Activated naive CD8-positive, alpha-beta T cell treated with anti-CD3 and anti-CD28 coated beads, Interleukin-2, amount 50 U/mL, for 16 hours (primary cell): Measurements from ENCODE around the gene GOLGA1.
"Not testable (repeated sequence)": the region's sequence is repeated elsewhere in the genome, so short reads cannot be mapped to it uniquely, and the experiment has no call there.

Experiments
- DNase-seq: peaks from one replicate; pipeline ENCODE4 v3.0.0-alpha.2; 2020; ENCODE audit warnings: low read depth, low spot score

GOLGA1 gene

DNA sequence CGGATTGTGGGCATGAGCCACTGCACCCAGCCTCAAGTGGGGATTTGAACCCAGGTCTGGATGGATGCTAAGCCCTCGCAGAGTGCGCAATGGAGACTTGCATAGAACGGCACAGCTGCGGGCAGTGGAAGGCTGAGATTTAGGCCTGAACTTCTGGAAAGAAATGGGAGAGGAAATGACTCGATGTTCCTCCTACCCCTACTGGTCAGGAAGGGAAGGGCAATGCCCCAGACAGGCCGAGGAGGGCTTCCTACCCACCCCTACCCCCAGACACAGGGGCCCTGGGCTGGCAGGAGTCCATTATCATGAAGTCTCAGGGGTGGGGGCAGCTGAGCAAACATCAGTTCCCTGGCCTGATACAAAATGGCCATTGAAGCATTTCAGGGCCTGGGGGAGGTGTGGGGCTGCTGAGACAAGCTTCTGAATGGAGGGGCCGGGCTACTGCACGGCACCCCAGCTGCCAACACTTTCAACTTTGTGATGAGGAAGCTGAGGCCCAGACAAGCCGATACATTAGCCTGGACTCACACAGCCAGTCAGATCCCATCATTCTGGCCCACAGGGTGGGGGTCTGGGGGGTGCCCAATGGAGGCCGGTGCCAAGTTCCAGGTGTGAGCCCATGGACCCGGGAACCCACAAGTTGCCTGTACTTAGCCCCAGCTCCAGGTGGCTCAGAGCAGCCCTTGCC lies 101.1 kb downstream of the GOLGA1 start:
- DNase-seq, result no peak

DNA sequence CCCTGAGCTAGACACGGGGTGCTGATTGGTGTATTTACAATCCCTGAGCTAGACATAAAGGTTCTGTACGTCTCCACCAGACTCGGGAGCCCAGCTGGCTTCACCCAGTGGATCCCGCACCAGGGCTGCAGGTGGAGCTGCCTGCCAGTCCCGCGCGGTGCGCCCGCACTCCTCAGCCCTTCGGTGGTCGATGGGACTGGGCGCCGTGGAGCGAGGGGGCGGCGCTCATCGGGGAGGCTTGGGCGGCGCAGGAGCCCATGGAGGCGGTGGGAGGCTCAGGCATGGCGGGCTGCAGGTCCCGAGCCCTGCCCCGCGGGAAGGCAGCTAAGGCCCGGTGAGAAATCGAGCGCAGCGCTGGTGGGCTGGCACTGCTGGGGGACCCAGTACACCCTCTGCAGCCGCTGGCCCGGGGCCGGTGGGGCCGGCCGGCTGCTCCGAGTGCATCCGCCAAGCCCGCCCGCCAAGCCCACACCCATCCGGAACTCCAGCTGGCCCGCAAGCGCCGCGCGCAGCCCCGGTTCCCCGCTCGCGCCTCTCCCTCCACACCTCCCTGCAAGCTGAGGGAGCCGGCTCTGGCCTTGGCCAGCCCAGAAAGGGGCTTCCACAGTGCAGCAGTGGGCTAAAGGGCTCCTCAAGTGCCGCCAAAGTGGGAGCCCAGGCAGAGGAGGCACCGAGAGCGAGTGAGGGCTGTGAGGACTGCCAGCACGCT lies 102.2 kb downstream of the GOLGA1 start:
- DNase-seq, result not testable (repeated sequence)

DNA sequence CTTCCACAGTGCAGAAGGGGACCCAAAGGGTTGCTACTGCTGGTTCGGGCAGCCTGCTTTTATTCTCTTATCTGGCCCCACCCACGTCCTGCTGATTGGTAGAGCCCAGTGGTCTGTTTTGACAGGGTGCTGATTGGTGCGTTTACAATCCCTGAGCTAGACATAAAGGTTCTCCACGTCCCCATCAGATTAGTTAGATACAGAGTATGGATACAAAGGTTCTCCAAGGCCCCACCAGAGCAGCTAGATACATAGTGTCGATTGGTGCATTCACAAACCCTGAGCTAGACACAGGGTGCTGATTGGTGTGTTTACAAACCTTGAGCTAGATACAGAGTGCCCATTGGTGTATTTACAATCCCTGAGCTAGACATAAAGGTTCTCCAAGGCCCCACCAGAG lies 102.8 kb downstream of the GOLGA1 start:
- DNase-seq, result not testable (repeated sequence)

GRCh38 chr9:124835026-124835557 lies 105.8 kb downstream of the GOLGA1 start:
- DNase-seq, result no peak

DNA sequence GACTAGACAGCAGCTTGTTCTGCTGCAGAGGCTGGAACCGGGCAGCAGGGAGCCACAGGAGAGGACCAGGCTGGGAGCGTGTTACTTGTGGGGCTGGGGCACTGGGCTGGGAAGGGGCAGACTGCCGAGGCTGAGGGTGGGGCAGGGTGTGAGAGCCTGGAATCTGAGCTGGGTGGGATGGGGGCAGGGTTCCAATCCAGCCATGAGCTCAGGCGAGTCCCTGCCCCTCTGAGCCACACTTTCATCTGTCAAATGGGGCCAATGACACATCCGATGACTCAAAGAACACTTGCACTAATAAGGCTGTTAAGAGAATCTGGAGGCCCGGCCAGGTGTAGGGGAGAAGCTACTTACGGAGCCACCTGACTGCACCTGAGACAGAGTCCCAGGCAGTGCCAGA lies 106.3 kb downstream of the GOLGA1 start:
- DNase-seq, result no peak

DNA sequence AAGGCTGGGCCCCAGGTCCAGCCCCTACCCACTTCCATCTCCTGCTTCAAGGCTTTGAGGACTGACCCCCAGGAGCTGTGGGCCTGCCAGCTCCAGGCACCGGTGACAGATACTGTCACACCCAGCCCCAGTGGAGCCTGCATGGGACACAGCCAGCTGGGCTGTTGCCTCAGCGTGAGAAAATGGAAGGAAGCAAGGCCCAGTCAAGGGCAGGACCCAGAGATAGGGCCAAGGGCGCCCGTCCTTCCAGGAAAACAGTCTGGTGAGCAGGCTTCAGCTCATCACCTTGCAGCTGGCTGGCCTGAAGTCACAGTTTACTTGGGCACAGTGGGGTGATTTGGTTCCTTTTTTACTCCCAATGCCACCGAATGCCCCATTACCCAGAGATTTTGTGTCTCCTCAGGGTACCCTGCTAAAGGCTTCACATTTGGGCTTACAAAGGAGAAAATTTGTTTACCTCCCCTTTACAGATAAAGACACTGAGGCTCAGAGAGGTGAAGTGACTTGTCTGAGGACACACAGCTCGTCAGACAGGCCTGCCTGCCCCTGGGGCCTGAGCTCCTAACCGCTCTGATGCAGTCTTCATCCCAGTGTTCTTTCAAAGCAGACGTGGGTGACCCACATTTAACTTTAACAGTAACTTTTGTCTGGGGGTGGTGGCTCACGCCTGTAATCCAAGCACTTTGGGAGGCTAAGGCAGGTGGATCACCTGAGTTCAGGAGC lies 109.1 kb downstream of the GOLGA1 start:
- DNase-seq, result no peak

- DNase-seq, result no peak
These were observed 110.3 kb downstream of the GOLGA1 start for GRCh38 chr9:124830593-124830992.

GRCh38 chr9:124829334-124829669 lies 111.6 kb downstream of the GOLGA1 start:
- no peak for DNase-seq

GRCh38 chr9:124828489-124829333 lies 112.2 kb downstream of the GOLGA1 start:
- no peak for DNase-seq
